ENCODE data around the gene SAMM50. TPM values are rescaled to one million over a fixed set of nuclear protein-coding genes. Genes with fewer than 3 reads are reported as not detected.

SAMM50 gene
- total RNA-seq, 4 donors from 2014 or later, result 23.2 to 36.0 (median 32.3) TPM

- WGBS, 2 donors, result 91% methylated on average over 4 of the region's 4 CpGs
- no peak for DNase-seq (ENCODE audit: low spot score in 2 of 2)
- TF ChIP-seq CTCF (IDR thresholded peaks at IDR 0.05), result no peak
- TF ChIP-seq POLR2A (IDR thresholded peaks at IDR 0.05), result no peak
- intact Hi-C loops (cut with DNase I; ENCODE audit: low total_unique reads), result no loop called here
- no peak overlapping the region for H3K4me3 ChIP-seq (ENCODE audit: low read depth, poor library complexity, severe bottlenecking)
Measured at GRCh38 chr22:44029069-44029468, 73.8 kb downstream of the SAMM50 start.

GRCh38 chr22:44030051-44030701 lies 74.9 kb downstream of the SAMM50 start:
- 85 to 88% methylated on average over 18 of the region's 18 CpGs for WGBS, 2 donors
- TF ChIP-seq POLR2A (IDR thresholded peaks at IDR 0.05), result no peak
- TF ChIP-seq CTCF (IDR thresholded peaks at IDR 0.05), result no peak
- H3K4me3 ChIP-seq (ENCODE audit: low read depth, poor library complexity, severe bottlenecking), result no peak overlapping the region
- DNase-seq (ENCODE audit: low spot score in 2 of 2), result no peak
- intact Hi-C loops (cut with DNase I; ENCODE audit: low total_unique reads), result no loop called here

- no peak overlapping the region for H3K4me3 ChIP-seq (ENCODE audit: low read depth, poor library complexity, severe bottlenecking)
- no peak for TF ChIP-seq CTCF (IDR thresholded peaks at IDR 0.05)
- no peak for TF ChIP-seq POLR2A (IDR thresholded peaks at IDR 0.05)
- intact Hi-C loops (cut with DNase I; ENCODE audit: low total_unique reads), result no loop called here
- no peak for DNase-seq (ENCODE audit: low spot score in 2 of 2)
- WGBS, 2 donors, result 83 to 84% methylated on average over 8 of the region's 8 CpGs
Measured at GRCh38 chr22:44030702-44031082, 75.5 kb downstream of the SAMM50 start.

- TF ChIP-seq CTCF (IDR thresholded peaks at IDR 0.05) (no peak), POLR2A (IDR thresholded peaks at IDR 0.05) (no peak)
- no peak overlapping the region for H3K4me3 ChIP-seq (ENCODE audit: low read depth, poor library complexity, severe bottlenecking)
- 82% methylated on average over 21 of the region's 21 CpGs for WGBS, 2 donors
- DNase-seq (ENCODE audit: low spot score in 2 of 2), result no peak
- intact Hi-C loops (cut with DNase I; ENCODE audit: low total_unique reads), result no loop called here
Measured at GRCh38 chr22:44031158-44031952, 76.1 kb downstream of the SAMM50 start.

- intact Hi-C loops (cut with DNase I; ENCODE audit: low total_unique reads), result no loop called here
- WGBS, 2 donors, result 84 to 88% methylated on average over 14 of the region's 14 CpGs
- no peak overlapping the region for H3K4me3 ChIP-seq (ENCODE audit: low read depth, poor library complexity, severe bottlenecking)
- no peak for DNase-seq (ENCODE audit: low spot score in 2 of 2)
- no peak for TF ChIP-seq POLR2A (IDR thresholded peaks at IDR 0.05)
- TF ChIP-seq CTCF (IDR thresholded peaks at IDR 0.05), result no peak
Measured at GRCh38 chr22:44032126-44032730, 77.0 kb downstream of the SAMM50 start.

Measured in lower leg skin (tissue), 4 donors.